Ascending aorta (tissue), 2 donors: Measurements from ENCODE around the gene KRTAP5-6. TPM values are rescaled to one million over a fixed set of nuclear protein-coding genes. Genes with fewer than 3 reads are reported as not detected.
A peak's percentile ranks its signal among the peaks of the same experiment; 100 is the strongest.

Experiments
- DNase-seq, 2 donors: peaks; one replicate each; pipeline ENCODE4 v3.0.0-alpha.2; 2019; ENCODE audit warnings: low spot score in 2 of 2
- H3K27ac ChIP-seq, 2 donors: fragments of 200-600 bp; sonication (generic); one replicate each; pipeline ENCODE4 v1.5.1; 2016 to 2017; ENCODE audit warnings: mild to moderate bottlenecking in 1 of 2
- H3K27me3 ChIP-seq: fragments of 200-600 bp; sonication (generic); one replicate; pipeline ENCODE4 v1.5.1; 2017
- H3K36me3 ChIP-seq, 2 donors: fragments of 200-600 bp; sonication (generic); one replicate each; pipeline ENCODE4 v1.5.1; 2016
- H3K4me1 ChIP-seq, 2 donors: fragments of 200-600 bp; sonication (generic); one replicate each; pipeline ENCODE4 v1.5.1; 2016 to 2017; ENCODE audit warnings: mild to moderate bottlenecking in 1 of 2
- H3K4me3 ChIP-seq, 2 donors: fragments of 200-600 bp; sonication (generic); one replicate each; pipeline ENCODE4 v1.5.1; 2016 to 2017; ENCODE audit warnings: mild to moderate bottlenecking in 1 of 2
- H3K9me3 ChIP-seq, 2 donors: fragments of 200-600 bp; sonication (generic); one replicate each; pipeline ENCODE4 v1.5.1; 2016
- intact Hi-C: fragments of 100-400 bp; cut with DNase I; formaldehyde crosslinking; loops from one replicate; pipeline ENCODE4 v1.15.1; 2023
- total RNA-seq: library from RNA; depleted of rRNA; stranded (reverse); fragments of >200 nt; gene quantifications from one replicate; pipeline ENCODE4 v1.1.0, GENCODE V29; 2016
- TF ChIP-seq, protein P1 (sequence below), 3 experiments: fragments of 200-600 bp in 2 of 3; fragments of 450-650 bp in 1 of 3; sonication (generic) in 2 of 3; IDR thresholded peaks; one replicate each; pipeline ENCODE4 v1.5.1; 2016 to 2019; ENCODE audit warnings: antibody characterized with exemption in 3 of 3, mild to moderate bottlenecking in 1 of 3, moderate library complexity in 1 of 3

The KRTAP5-6 gene
- total RNA-seq, 1 donor from 2014 or later = not detected

DNA sequence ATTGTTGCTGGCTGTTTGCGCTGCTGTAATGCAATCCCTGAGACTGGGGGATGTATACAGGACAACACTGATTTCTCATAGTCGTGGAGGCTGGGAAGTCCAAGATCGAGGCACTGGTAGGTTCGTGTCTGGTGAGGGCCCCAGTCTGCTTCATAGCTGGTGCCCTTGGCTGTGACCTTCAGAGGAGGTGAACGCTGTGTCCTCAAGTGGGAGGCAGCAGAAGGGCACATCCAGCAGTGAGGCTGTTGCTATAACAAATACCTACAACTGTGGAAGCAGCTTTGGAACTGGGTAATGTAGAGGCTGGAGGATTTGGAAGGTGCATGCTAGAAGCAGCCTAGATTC is 46.1 kb upstream of the KRTAP5-6 start:
- TF ChIP-seq, protein P1, sequence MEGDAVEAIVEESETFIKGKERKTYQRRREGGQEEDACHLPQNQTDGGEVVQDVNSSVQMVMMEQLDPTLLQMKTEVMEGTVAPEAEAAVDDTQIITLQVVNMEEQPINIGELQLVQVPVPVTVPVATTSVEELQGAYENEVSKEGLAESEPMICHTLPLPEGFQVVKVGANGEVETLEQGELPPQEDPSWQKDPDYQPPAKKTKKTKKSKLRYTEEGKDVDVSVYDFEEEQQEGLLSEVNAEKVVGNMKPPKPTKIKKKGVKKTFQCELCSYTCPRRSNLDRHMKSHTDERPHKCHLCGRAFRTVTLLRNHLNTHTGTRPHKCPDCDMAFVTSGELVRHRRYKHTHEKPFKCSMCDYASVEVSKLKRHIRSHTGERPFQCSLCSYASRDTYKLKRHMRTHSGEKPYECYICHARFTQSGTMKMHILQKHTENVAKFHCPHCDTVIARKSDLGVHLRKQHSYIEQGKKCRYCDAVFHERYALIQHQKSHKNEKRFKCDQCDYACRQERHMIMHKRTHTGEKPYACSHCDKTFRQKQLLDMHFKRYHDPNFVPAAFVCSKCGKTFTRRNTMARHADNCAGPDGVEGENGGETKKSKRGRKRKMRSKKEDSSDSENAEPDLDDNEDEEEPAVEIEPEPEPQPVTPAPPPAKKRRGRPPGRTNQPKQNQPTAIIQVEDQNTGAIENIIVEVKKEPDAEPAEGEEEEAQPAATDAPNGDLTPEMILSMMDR (IDR thresholded peaks at IDR 0.05) = no peak
- Histone ChIP-seq H3K36me3 (no peaks in the 10 kb centered on the region), H3K27me3 (no peaks in the 10 kb centered on the region), H3K4me3 (no peak overlapping the region), H3K9me3 (no peaks in the 10 kb centered on the region), H3K27ac (no peak overlapping the region), H3K4me1 (no peaks in the 10 kb centered on the region)
- intact Hi-C loops = no loop called here
- no peak for DNase-seq

GRCh38 chr11:1651411-1651980 is 45.5 kb upstream of the KRTAP5-6 start:
- Histone ChIP-seq H3K27me3 (no peaks in the 10 kb centered on the region), H3K9me3 (no peaks in the 10 kb centered on the region), H3K4me3 (no peak overlapping the region), H3K4me1 (no peaks in the 10 kb centered on the region), H3K27ac (no peak overlapping the region), H3K36me3 (no peaks in the 10 kb centered on the region)
- DNase-seq = peak in 1 of 2 donors; percentile 8
- intact Hi-C loops = no loop called here
- TF ChIP-seq, protein P1 (IDR thresholded peaks at IDR 0.05) = no peak

DNA sequence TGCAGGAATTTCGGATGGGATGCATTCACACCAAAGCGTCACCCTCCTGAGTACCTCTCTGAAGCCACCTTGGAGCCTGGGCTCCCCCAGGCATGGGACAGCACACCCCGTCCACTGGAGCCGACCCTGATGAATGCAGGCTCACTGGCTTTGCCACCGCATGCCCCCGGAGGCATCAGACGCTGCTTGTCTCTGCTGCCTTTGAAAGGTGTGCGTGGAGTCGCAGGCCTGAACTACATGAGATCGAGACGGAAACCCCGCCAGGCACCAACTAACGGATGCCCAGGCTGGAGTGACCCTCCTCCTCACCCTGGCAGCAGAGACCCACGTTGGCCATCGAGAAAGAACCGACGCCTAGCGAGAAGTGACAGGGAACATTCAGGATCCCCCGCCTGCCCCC is 45.0 kb upstream of the KRTAP5-6 start:
- no peak for DNase-seq
- Histone ChIP-seq H3K27me3 (no peaks in the 10 kb centered on the region), H3K4me1 (no peaks in the 10 kb centered on the region), H3K36me3 (no peaks in the 10 kb centered on the region), H3K4me3 (no peak overlapping the region), H3K27ac (no peak overlapping the region), H3K9me3 (no peaks in the 10 kb centered on the region)
- TF ChIP-seq, protein P1 (IDR thresholded peaks at IDR 0.05) = no peak
- intact Hi-C loops = loop anchor here (1.0 kb wide), 2 partner anchors 180 to 500 kb away; no protein-coding TSS in a partner anchor

GRCh38 chr11:1652442-1652770 is 44.6 kb upstream of the KRTAP5-6 start:
- TF ChIP-seq, protein P1 (IDR thresholded peaks at IDR 0.05) = no peak
- no peaks in the 10 kb centered on the region for H3K4me1 ChIP-seq
- H3K27me3 ChIP-seq = no peaks in the 10 kb centered on the region
- H3K36me3 ChIP-seq = no peaks in the 10 kb centered on the region
- H3K9me3 ChIP-seq = no peaks in the 10 kb centered on the region
- no peak for DNase-seq
- H3K27ac ChIP-seq = no peak overlapping the region
- H3K4me3 ChIP-seq = no peak overlapping the region
- intact Hi-C loops = loop anchor here (1.0 kb wide), 2 partner anchors 180 to 500 kb away; no protein-coding TSS in a partner anchor

- intact Hi-C loops = loop anchor here (1.0 kb wide), 2 partner anchors 179 to 499 kb away; no protein-coding TSS in a partner anchor
- no peaks in the 10 kb centered on the region for H3K27me3 ChIP-seq
- TF ChIP-seq, protein P1 (IDR thresholded peaks at IDR 0.05) = peak; percentile 92 to 99 (median 96)
- H3K4me3 ChIP-seq = no peak overlapping the region
- peak in 1 of 2 donors; percentile 83 for DNase-seq
- no peaks in the 10 kb centered on the region for H3K9me3 ChIP-seq
- H3K36me3 ChIP-seq = no peaks in the 10 kb centered on the region
- H3K27ac ChIP-seq = no peak overlapping the region
- no peaks in the 10 kb centered on the region for H3K4me1 ChIP-seq
Observed at GRCh38 chr11:1652771-1653540, 44.0 kb upstream of the KRTAP5-6 start.
